PFSK-1 (cell line): ENCODE measurements around the gene ATP1B3.

ENCODE experiments used
- FOXP2 ChIP-seq: optimal IDR thresholded peaks from 2 replicates; pipeline ENCODE3; 2011; ENCODE audit warnings: borderline replicate concordance, control low read depth, inconsistent platforms; ENCODE audit not compliant: insufficient read depth; ENCODE audit errors: extremely low read length, extremely low read depth
- POLR2AphosphoS5 ChIP-seq: IDR thresholded peaks from 2 replicates; pipeline ENCODE4 v1.6.1; 2012; ENCODE audit warnings: low read depth, mild to moderate bottlenecking, control low read depth, low read length, moderate library complexity
- SIN3A ChIP-seq: IDR thresholded peaks from 2 replicates; pipeline ENCODE4 v1.6.1; 2012; ENCODE audit warnings: mild to moderate bottlenecking, low read length, moderate library complexity, borderline replicate concordance; ENCODE audit not compliant: insufficient read depth
- TAF1 ChIP-seq: IDR thresholded peaks from 2 replicates; pipeline ENCODE4 v1.6.1; 2012; ENCODE audit warnings: low read length, control low read depth, borderline replicate concordance; ENCODE audit not compliant: insufficient read depth
- TF ChIP-seq, protein P1 (sequence below), 2 experiments: IDR thresholded peaks; 2 replicates each; pipeline versions ENCODE4 v1.6.1 to v1.8.0; 2011 to 2012; ENCODE audit warnings: low read depth in 2 of 2, low read length in 2 of 2, control low read depth in 1 of 2, inconsistent platforms in 1 of 2, mild to moderate bottlenecking in 1 of 2, moderate library complexity in 1 of 2; ENCODE audit not compliant: insufficient read depth in 1 of 2

The ATP1B3 gene

DNA sequence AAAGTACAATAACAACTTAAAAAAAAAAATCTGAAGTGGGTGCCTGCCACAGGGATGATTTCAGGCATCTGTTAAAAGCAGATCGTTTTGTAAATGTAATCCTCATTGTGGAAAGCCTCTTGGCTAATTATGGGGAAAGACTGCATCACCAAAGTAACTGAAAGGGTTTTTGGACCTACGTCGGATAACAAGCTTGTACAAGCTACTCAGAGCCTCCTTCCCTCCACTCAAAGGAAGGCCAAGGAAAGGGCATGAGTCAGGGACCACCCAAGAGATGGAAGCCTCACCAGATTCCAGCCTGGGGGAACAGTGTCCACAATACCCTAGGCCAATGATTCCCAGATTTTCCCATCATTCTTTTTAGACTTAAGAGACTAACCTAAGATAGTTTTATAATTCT is 84.3 kb downstream of the ATP1B3 start:
- TF ChIP-seq, protein P1, sequence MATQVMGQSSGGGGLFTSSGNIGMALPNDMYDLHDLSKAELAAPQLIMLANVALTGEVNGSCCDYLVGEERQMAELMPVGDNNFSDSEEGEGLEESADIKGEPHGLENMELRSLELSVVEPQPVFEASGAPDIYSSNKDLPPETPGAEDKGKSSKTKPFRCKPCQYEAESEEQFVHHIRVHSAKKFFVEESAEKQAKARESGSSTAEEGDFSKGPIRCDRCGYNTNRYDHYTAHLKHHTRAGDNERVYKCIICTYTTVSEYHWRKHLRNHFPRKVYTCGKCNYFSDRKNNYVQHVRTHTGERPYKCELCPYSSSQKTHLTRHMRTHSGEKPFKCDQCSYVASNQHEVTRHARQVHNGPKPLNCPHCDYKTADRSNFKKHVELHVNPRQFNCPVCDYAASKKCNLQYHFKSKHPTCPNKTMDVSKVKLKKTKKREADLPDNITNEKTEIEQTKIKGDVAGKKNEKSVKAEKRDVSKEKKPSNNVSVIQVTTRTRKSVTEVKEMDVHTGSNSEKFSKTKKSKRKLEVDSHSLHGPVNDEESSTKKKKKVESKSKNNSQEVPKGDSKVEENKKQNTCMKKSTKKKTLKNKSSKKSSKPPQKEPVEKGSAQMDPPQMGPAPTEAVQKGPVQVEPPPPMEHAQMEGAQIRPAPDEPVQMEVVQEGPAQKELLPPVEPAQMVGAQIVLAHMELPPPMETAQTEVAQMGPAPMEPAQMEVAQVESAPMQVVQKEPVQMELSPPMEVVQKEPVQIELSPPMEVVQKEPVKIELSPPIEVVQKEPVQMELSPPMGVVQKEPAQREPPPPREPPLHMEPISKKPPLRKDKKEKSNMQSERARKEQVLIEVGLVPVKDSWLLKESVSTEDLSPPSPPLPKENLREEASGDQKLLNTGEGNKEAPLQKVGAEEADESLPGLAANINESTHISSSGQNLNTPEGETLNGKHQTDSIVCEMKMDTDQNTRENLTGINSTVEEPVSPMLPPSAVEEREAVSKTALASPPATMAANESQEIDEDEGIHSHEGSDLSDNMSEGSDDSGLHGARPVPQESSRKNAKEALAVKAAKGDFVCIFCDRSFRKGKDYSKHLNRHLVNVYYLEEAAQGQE (IDR thresholded peaks at IDR 0.05; ENCODE audit: insufficient read depth in 1 of 2, low read depth in 2 of 2, low read length in 2 of 2), result no peak
- no peak for TF ChIP-seq SIN3A
- no peak for TF ChIP-seq TAF1
- no peak for TF ChIP-seq POLR2AphosphoS5
- TF ChIP-seq FOXP2, result no peak

DNA sequence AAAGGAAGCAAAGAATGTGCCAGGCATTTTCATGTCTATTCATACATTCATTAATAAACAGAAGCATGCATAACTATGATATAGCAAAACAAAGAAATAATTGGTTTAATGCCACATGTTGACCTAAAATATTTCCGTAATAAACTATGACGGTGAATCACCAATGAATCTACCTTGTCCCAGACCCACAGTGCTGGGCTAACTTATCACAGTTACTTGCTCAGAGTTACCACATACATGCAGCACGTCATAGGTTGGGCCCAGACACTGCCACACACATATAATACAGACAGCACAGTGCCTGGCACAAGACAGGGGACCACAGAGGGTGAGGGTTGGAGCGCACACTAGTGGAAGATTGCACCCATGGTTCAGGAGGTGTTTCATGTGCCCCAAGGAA is 86.9 kb downstream of the ATP1B3 start:
- TF ChIP-seq POLR2AphosphoS5 (no peak), SIN3A (no peak), TAF1 (no peak), FOXP2 (no peak)
- TF ChIP-seq, protein P1 (IDR thresholded peaks at IDR 0.05; ENCODE audit: insufficient read depth in 1 of 2, low read depth in 2 of 2, low read length in 2 of 2), result no peak

DNA sequence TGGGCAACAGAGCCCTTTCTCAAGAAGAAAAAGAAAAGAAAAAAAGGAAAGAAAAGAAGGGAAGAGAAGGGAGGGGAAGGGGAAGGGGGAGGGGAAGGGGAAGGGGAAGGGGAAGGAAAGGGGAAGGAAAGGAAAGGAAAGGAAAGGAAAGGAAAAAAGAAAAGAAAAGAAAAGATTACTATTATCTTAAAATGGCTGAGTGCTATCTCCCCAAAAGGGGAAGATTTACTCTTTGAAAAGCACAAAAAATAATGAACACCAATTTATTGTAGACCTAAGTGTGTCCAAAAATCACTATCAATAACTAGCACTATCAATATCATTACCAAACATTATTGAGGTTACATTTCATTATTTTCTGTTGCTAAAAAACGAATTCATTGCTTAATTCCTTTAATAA is 89.0 kb downstream of the ATP1B3 start:
- TF ChIP-seq, protein P1 (IDR thresholded peaks at IDR 0.05; ENCODE audit: insufficient read depth in 1 of 2, low read depth in 2 of 2, low read length in 2 of 2), result no peak
- no peak for TF ChIP-seq FOXP2
- no peak for TF ChIP-seq TAF1

DNA sequence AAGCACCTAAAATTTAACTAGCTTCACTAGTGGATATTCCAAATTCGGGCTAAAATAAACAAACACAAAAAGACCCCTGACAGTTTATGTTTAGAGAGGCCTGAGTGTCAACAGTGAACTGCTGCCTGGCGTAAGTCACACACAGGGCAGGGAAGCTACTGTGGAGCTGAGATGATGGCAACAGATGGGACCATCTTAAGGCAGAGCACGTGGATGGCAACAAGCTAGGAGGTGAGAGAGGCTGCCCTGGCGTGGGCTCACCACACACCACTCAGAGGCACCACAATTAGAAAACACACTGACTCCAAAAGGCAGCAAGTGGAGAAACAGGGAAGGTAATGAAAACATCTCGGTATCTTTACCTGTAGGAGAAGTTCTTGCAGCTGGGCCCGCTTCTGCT is 93.3 kb downstream of the ATP1B3 start:
- TF ChIP-seq SIN3A, result no peak
- no peak for TF ChIP-seq FOXP2
- TF ChIP-seq TAF1, result no peak
- TF ChIP-seq POLR2AphosphoS5, result no peak
- TF ChIP-seq, protein P1 (IDR thresholded peaks at IDR 0.05; ENCODE audit: insufficient read depth in 1 of 2, low read depth in 2 of 2, low read length in 2 of 2), result no peak

DNA sequence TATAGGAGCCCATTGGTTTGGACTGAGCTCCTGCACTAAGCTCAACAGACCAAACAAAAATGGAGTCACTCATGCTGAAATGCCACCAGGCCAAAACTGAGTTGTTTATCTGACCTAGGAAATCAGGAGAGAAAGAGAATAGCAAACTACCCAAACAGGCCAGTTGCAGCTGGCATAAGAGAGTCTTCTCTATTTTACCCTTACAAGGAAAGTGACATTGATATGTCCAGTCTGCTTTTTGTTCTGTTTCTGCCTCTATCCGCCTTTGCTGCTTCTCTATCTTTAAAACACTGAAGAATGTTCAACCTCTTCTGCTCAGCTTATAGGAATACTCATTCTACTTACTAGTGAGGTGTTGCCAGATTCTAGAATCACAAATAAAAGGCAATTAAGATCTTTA is 95.1 kb downstream of the ATP1B3 start:
- TF ChIP-seq TAF1 (no peak), SIN3A (no peak), FOXP2 (no peak), POLR2AphosphoS5 (no peak)
- TF ChIP-seq, protein P1 (IDR thresholded peaks at IDR 0.05; ENCODE audit: insufficient read depth in 1 of 2, low read depth in 2 of 2, low read length in 2 of 2), result no peak
